OCI-LY1 (cell line): Measurements from ENCODE around the gene CADM1.

Source experiments
- H2AFZ ChIP-seq: fragments of 200-600 bp; sonication (generic), shearing (Covaris generic); 2 replicates; pipeline ENCODE4 v1.6.0; 2014; ENCODE audit warnings: antibody characterized with exemption, mild to moderate bottlenecking, low read length
- H3F3A ChIP-seq: fragments of 200-600 bp; sonication (generic), shearing (Covaris generic); 2 replicates; pipeline ENCODE4 v1.6.0; 2014; ENCODE audit warnings: mild to moderate bottlenecking, antibody characterized with exemption, low read length, moderate library complexity; ENCODE audit not compliant: insufficient read depth
- H3K27ac ChIP-seq: fragments of 200-600 bp; sonication (generic); 2 replicates; pipeline ENCODE4 v1.5.1; 2014; ENCODE audit warnings: low read length, mixed run types, mild to moderate bottlenecking, low read depth; ENCODE audit not compliant: poor library complexity, severe bottlenecking
- H3K27me3 ChIP-seq: fragments of 200-600 bp; sonication (generic); 2 replicates; pipeline ENCODE4 v1.6.0; 2014; ENCODE audit warnings: antibody characterized with exemption, mild to moderate bottlenecking, low read length, moderate library complexity; ENCODE audit not compliant: insufficient read depth
- H3K36me3 ChIP-seq: fragments of 200-600 bp; sonication (generic); 2 replicates; pipeline ENCODE4 v1.6.1; 2014; ENCODE audit warnings: mild to moderate bottlenecking, antibody characterized with exemption, low read length, moderate library complexity, mixed read lengths; ENCODE audit not compliant: insufficient read depth
- H3K4me1 ChIP-seq: fragments of 200-600 bp; sonication (generic); 2 replicates; pipeline ENCODE4 v1.5.1; 2014; ENCODE audit warnings: mild to moderate bottlenecking, low read length, moderate library complexity; ENCODE audit not compliant: insufficient read depth, severe bottlenecking
- H3K4me2 ChIP-seq: fragments of 200-600 bp; sonication (generic), shearing (Covaris generic); 2 replicates; pipeline ENCODE4 v1.6.1; 2014; ENCODE audit warnings: low read length
- H3K4me3 ChIP-seq: fragments of 200-600 bp; sonication (generic); 2 replicates; pipeline ENCODE4 v1.5.1; 2014; ENCODE audit warnings: low read length, low read depth, mild to moderate bottlenecking, mixed read lengths; ENCODE audit not compliant: poor library complexity, severe bottlenecking
- H3K79me2 ChIP-seq: fragments of 200-600 bp; shearing (Covaris generic); 2 replicates; pipeline ENCODE4 v1.6.1; 2016; ENCODE audit warnings: mixed run types, low read length, mixed read lengths; ENCODE audit not compliant: insufficient read depth
- H3K9ac ChIP-seq: fragments of 200-600 bp; sonication (generic), shearing (Covaris generic); 2 replicates; pipeline ENCODE4 v1.6.1; 2014; ENCODE audit warnings: mild to moderate bottlenecking, low read length, mixed read lengths
- H3K9me2 ChIP-seq: fragments of 200-600 bp; sonication (generic), shearing (Covaris generic); 2 replicates; pipeline ENCODE4 v1.6.1; 2014; ENCODE audit warnings: low read depth, mild to moderate bottlenecking, low read length, mixed read lengths
- H3K9me3 ChIP-seq: fragments of 200-600 bp; shearing (Covaris generic); 2 replicates; pipeline ENCODE4 v1.6.1; 2014; ENCODE audit warnings: low read length, mixed read lengths
- H4K20me1 ChIP-seq: fragments of 200-600 bp; sonication (generic), shearing (Covaris generic); 2 replicates; pipeline ENCODE4 v1.6.0; 2016; ENCODE audit warnings: mild to moderate bottlenecking, low read length; ENCODE audit not compliant: insufficient read depth
- CTCF ChIP-seq: fragments of 200-600 bp; sonication (generic), shearing (Covaris generic); IDR thresholded peaks from 2 replicates; pipeline ENCODE4 v1.5.1; 2017; ENCODE audit warnings: mild to moderate bottlenecking, antibody characterized with exemption, low read length, moderate library complexity, mixed read lengths
- EZH2 ChIP-seq: fragments of 200-600 bp; sonication (generic), shearing (Covaris generic); IDR thresholded peaks from 2 replicates; pipeline ENCODE4 v1.8.0; 2017; ENCODE audit warnings: borderline replicate concordance, mixed run types, mild to moderate bottlenecking, antibody characterized with exemption, low read length, moderate library complexity, mixed read lengths

The CADM1 gene

GRCh38 chr11:115535781-115536180, 31.6 kb upstream of the CADM1 start:
- no peak overlapping the region for H3K27ac ChIP-seq
- no peaks in the 10 kb centered on the region for H3K27me3 ChIP-seq
- H2AFZ ChIP-seq, result no peak overlapping the region
- H3K9me2 ChIP-seq, result no peaks in the 10 kb centered on the region
- H3K4me2 ChIP-seq, result no peak overlapping the region
- H3K4me1 ChIP-seq, result no peaks in the 10 kb centered on the region
- H4K20me1 ChIP-seq, result no peaks in the 10 kb centered on the region
- H3K36me3 ChIP-seq, result no peaks in the 10 kb centered on the region
- TF ChIP-seq EZH2 (no peak), CTCF (no peak)
- no peak overlapping the region for H3K4me3 ChIP-seq
- H3K9me3 ChIP-seq, result no peaks in the 10 kb centered on the region
- no peak overlapping the region for H3K9ac ChIP-seq
- no peaks in the 10 kb centered on the region for H3F3A ChIP-seq
- no peaks in the 10 kb centered on the region for H3K79me2 ChIP-seq

GRCh38 chr11:115530752-115531151, 26.5 kb upstream of the CADM1 start:
- H3K27me3 ChIP-seq, result no peaks in the 10 kb centered on the region

GRCh38 chr11:115528225-115528624, 24.0 kb upstream of the CADM1 start:
- H3K9me3 ChIP-seq, result no peaks in the 10 kb centered on the region
- TF ChIP-seq EZH2 (no peak), CTCF (no peak)
- no peak overlapping the region for H3K4me3 ChIP-seq
- H3K4me2 ChIP-seq, result no peak overlapping the region
- H3K9me2 ChIP-seq, result no peaks in the 10 kb centered on the region
- H3F3A ChIP-seq, result no peaks in the 10 kb centered on the region
- no peaks in the 10 kb centered on the region for H3K4me1 ChIP-seq
- no peaks in the 10 kb centered on the region for H3K79me2 ChIP-seq
- no peak overlapping the region for H3K9ac ChIP-seq
- no peaks in the 10 kb centered on the region for H3K27me3 ChIP-seq
- H2AFZ ChIP-seq, result no peak overlapping the region
- H3K36me3 ChIP-seq, result no peaks in the 10 kb centered on the region
- H3K27ac ChIP-seq, result no peak overlapping the region
- no peaks in the 10 kb centered on the region for H4K20me1 ChIP-seq

More at GRCh38 chr11:115530752-115531151, 26.5 kb upstream of the CADM1 start:
- H3K4me3 ChIP-seq, result no peak overlapping the region
- no peak overlapping the region for H3K4me2 ChIP-seq
- no peaks in the 10 kb centered on the region for H3K9me3 ChIP-seq
- no peak overlapping the region for H3K9ac ChIP-seq
- H3F3A ChIP-seq, result no peaks in the 10 kb centered on the region
- no peaks in the 10 kb centered on the region for H3K9me2 ChIP-seq
- H3K27ac ChIP-seq, result no peak overlapping the region
- TF ChIP-seq EZH2 (no peak), CTCF (peak; percentile 53)
- no peaks in the 10 kb centered on the region for H4K20me1 ChIP-seq
- H2AFZ ChIP-seq, result no peak overlapping the region
- no peaks in the 10 kb centered on the region for H3K4me1 ChIP-seq
- H3K36me3 ChIP-seq, result no peaks in the 10 kb centered on the region
- no peaks in the 10 kb centered on the region for H3K79me2 ChIP-seq
